Posterior cingulate gyrus (tissue), 11 donors: ENCODE results near the gene SLC39A11.

ENCODE experiments used
- DNase-seq, 10 donors: peaks; one replicate each; pipeline versions ENCODE4 v3.0.0 to v3.0.0-alpha.2; 2020 to 2021; ENCODE audit warnings: mixed read lengths in 3 of 10
- intact Hi-C: fragments of 100-400 bp; cut with DNase I; formaldehyde crosslinking; loops from one replicate; pipeline ENCODE4 v1.15.1; 2023

The SLC39A11 gene

GRCh38 chr17:72745241-72745640, 347.2 kb downstream of the SLC39A11 start:
- intact Hi-C loops = no loop called here

GRCh38 chr17:72743037-72743467, 349.4 kb downstream of the SLC39A11 start:
- no peak for DNase-seq
- intact Hi-C loops = no loop called here

More at GRCh38 chr17:72745241-72745640, 347.2 kb downstream of the SLC39A11 start:
- no peak for DNase-seq

- peak in 1 of 10 donors; percentile 24 for DNase-seq
- intact Hi-C loops = no loop called here
Measured at GRCh38 chr17:72737151-72737690, 355.3 kb downstream of the SLC39A11 start.

- no peak for DNase-seq
- intact Hi-C loops = no loop called here
Measured at GRCh38 chr17:72735592-72735991, 356.9 kb downstream of the SLC39A11 start.

GRCh38 chr17:72735048-72735447, 357.4 kb downstream of the SLC39A11 start:
- intact Hi-C loops = no loop called here
- DNase-seq = no peak

DNA sequence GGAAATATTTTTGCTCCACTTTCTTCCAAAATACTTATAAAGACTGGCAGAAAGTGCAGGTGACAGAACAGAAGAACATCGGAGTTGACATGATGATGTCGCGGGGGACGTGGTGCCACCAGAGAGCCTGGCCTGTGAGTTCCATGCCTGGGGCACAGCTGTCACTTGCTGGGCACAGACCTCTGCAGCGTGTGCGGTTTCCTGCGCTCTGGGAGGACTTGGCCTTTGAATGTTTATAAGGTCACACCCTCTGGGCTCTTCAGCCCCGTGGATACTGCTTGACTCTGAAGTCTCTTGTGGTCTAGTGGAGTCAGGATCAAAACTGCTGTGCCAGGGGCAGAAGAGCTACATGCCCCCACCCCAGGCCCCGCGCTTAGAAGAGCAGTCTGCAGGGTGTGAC, 357.9 kb downstream of the SLC39A11 start:
- peak in 1 of 10 donors; percentile 66 for DNase-seq
- intact Hi-C loops = no loop called here

DNA sequence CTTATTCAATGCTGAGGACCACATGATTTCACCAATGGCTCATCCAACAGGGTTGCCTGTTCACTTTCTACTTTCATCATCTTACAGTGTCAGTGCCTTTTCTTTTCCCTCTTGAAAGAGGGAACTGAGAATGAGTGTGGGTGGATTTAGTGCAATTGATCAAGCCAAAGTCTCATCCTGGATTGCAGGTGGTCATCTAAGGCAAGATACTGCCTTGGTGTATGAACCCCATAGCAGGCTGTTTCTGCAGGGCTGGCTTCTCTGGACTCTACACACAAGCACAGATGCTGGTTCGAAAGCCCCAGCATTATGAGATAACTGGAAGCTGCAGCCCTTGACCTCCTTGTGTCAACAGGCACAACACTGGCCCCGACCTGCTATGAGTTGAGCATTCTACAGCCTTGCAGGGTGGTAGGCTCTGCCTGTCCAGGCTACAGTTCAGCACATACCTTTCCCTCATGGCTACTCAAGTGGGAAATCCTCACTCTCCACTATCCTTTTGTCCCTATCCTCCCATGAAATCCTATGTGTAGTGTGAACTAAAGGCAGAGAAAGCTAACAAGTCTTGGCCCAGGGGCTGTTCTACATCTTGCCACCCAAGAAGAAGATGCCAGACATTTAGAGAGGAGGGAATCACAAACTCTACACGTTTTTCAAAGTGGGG, 358.7 kb downstream of the SLC39A11 start:
- DNase-seq = no peak
- intact Hi-C loops = no loop called here

GRCh38 chr17:72732893-72733618, 359.4 kb downstream of the SLC39A11 start:
- intact Hi-C loops = no loop called here
- peak in 1 of 10 donors; percentile 52 for DNase-seq

DNA sequence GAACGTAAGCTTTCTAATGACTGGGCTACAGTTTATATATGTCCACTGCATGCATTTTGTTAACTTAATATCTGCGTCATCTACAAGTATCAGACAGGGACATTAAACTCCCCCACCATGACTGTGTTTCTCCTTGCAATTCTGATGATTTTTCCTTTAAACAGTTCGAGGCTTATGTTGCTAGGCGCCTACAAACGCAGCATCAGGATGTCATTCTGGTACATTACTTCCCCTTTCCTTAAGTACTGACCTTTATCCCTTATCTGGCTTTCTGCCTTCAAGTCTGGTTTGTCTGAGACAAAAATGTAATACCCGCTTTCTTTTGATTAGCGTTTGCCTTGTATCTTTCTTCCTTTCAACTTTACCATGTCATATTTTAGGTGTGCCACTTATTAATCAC, 362.4 kb downstream of the SLC39A11 start:
- intact Hi-C loops = no loop called here
- no peak for DNase-seq

GRCh38 chr17:72726936-72727335, 365.6 kb downstream of the SLC39A11 start:
- intact Hi-C loops = loop anchor here (1.0 to 10.0 kb wide), 5 partner anchors 260 to 645 kb away; no protein-coding TSS in a partner anchor
- no peak for DNase-seq

DNA sequence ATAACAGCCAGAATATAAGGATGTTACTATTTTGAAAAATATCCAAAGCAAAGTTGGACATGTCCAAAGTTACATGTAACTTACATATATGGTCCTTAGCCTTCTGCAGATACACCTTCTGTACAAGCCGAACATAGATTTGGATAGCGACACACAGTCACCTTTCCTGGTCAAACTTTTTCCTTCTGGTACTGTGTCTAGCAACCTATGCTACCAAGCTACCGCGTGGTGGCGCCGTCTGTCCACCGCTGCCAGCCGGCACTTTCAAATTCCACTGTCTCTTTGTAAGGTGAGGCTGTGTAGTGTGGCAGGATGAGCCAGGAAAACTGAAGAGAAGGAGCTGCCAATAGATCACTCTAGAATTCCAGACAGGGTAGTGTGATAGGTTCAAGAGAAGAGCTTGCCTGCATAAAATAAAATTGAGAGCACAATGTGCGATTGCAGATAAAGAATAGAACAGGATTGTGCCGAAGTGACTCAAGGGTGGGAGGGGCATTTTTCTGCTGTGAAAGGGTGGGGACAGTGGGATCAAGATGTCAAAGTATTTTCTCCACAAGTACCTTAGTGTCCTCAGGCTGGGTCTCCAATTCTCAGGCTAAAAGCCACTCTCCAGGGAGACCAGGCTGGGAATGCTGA, 366.9 kb downstream of the SLC39A11 start:
- intact Hi-C loops = loop anchor here (2.0 to 10.0 kb wide), 5 partner anchors 169 to 647 kb away; no protein-coding TSS in a partner anchor
- DNase-seq = peak; percentile 50 to 96 (median 72)

DNA sequence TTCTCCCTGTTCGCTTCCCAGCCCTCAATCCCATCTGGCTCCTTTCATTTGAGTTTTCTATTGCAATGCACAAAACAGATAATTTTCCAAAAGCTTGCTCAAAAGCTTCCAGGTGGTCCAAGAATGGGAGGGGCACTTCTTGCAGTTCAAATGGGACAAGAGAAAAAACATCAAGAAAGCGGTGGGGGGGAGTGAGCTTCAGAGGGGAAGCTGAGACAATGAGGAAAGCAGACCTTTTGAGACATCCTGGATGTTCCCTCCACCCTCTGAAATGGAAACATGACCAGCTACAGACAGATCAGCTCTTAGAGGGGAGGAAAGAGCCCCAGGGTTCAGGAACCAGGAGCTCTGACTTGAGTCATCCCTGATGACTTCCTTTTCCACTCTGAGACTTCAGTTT, 368.2 kb downstream of the SLC39A11 start:
- DNase-seq = no peak
- intact Hi-C loops = loop anchor here (2.0 to 10.0 kb wide), 2 partner anchors 167 to 431 kb away; no protein-coding TSS in a partner anchor

DNA sequence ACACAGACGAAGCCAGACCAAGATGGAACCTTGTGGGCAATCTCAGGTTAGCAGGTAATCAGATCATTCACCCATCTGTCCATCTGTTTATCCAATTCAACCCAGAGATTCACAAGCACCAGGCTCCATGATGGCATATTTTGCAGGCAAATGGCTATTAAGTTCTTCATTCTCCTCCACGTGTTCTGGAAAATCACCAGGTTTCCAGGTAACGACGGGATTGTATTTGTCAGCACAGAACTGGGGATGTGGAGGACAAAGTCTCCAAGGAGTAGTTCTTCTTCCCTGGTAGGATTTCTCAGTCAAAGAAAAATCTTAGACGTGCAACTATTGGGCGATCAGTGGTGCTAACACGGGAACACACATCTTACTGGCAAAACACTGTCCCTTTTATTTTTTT, 368.8 kb downstream of the SLC39A11 start:
- intact Hi-C loops = loop anchor here (2.0 to 10.0 kb wide), 2 partner anchors 167 to 431 kb away; no protein-coding TSS in a partner anchor
- no peak for DNase-seq

DNA sequence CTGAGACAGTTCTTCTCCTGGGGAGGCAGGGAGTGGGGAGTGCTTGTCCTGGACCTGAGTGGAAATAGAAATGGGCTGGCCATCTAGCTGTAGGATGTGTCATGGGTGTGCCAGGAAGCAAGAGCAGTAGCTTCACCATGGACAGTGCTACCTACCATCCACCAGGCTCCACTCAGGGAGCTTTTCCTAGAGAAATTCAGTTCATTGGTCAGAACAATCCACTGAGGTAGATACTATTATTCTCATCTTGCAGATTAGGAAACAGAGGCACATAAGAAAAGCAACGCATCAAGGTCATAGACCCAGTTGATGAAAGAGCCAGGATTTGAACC, 372.0 kb downstream of the SLC39A11 start:
- no peak for DNase-seq
- intact Hi-C loops = loop anchor here (10.0 kb wide), 1 partner anchor 434 kb away; no protein-coding TSS in a partner anchor

- peak in 1 of 10 donors; percentile 79 for DNase-seq
- intact Hi-C loops = loop anchor here (10.0 kb wide), 1 partner anchor 435 kb away; no protein-coding TSS in a partner anchor
Measured at GRCh38 chr17:72719578-72720493, 372.7 kb downstream of the SLC39A11 start.

DNA sequence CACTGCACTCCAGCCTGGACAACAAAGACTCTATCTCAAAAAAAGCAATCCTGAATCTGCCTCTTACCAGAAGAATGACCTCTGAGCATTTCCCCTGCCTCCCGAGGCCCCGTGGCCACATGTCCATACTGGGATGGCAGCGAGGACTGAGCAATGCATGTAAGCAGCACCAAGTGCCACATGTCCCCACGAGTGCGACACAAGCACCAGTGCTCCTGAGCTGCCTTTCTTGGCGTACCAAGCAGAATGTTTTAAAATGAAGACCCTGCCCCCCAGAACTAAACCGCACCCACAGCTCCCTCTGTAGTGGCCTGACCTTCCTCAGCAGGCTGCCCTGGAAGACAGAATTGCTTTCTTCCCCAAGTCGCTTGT, 373.3 kb downstream of the SLC39A11 start:
- intact Hi-C loops = no loop called here
- peak in 1 of 10 donors; percentile 24 for DNase-seq

- intact Hi-C loops = no loop called here
- DNase-seq = no peak
Measured at GRCh38 chr17:72717676-72718075, 374.8 kb downstream of the SLC39A11 start.

DNA sequence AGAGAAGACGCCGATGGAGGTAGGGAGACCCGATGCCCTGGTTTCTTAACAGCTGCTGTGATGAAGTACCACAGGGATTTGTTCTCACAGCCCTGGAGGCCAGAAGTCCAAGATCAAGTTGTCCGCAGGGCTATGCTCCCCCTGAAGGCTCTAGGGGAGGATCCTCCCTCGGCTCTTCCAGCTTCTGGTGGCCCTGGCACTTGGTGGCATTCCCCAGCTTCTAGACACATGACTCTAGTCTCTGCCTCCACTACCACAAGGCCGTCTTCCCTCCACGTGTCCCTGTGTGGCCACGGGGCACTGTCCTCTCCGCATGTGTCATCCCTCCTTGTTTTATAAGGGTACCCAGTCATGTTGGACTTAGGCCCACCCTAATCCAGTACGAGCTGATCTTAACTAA, 375.2 kb downstream of the SLC39A11 start:
- intact Hi-C loops = no loop called here
- no peak for DNase-seq

DNA sequence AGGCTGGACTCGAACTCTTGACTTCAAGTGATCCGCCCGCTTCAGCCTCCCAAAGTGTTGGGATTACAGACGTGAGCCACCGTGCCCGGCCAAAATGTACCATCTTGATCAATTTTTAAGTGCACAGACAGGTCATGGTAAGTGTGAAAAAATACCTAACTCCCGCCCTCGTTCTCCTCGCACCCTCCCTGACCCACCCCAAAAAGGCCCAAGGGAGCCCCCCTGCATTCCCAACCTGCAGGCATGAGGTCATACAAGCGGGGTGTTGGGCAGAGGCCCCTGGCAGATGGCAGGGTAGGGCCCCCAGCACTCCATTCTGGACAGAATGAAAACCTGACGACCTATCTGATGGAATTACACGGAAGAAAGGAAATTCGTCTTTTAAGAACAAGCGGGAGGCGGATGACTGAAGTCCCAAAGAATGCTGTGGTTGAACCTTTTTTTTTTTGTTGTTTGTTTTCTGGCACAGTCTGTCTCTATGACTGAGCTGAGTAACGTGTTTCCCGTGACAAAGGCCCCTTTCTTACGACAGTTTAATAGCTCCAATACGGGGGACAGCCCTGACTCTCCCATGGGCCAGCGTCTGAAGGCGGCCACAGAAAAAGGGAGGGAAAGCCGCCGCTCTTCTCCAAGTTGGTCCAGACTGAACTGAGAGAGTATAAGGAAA, 376.4 kb downstream of the SLC39A11 start:
- peak in 1 of 10 donors; percentile 31 for DNase-seq
- intact Hi-C loops = no loop called here
